ENCODE measurements around the gene SPATA9.

- TF ChIP-seq CTCF (IDR thresholded peaks at IDR 0.05; ENCODE audit: low read depth, low read length, poor library complexity, severe bottlenecking): no peak
- TF ChIP-seq EZH2phosphoT487 (IDR thresholded peaks at IDR 0.05; ENCODE audit: borderline replicate concordance, low read length): no peak
Measured at GRCh38 chr5:95726811-95727763, 44.3 kb upstream of the SPATA9 start.
